Measurements from ENCODE around the gene LTBP4. TPM values are rescaled to one million over a fixed set of nuclear protein-coding genes. Genes with fewer than 3 reads are reported as not detected.
"Not testable (repeated sequence)": the region's sequence is repeated elsewhere in the genome, so short reads cannot be mapped to it uniquely, and the experiment has no call there.

Gene LTBP4
- total RNA-seq, 5 donors from 2014 or later (not counting 1 experiment from before 2014, with no cell fraction given), result 90.9 to 215 (median 160) TPM

- H3K27ac ChIP-seq (ENCODE audit: low read length); H3K4me3 ChIP-seq (ENCODE audit: control insufficient read depth in 1 of 2, extremely low read depth in 1 of 2, low read length in 1 of 2); DNase-seq; POLR2A ChIA-PET; CTCF ChIA-PET; H3K27me3 Mint-ChIP-seq; H3K4me3 Mint-ChIP-seq; H3K9me3 ChIP-seq; H3K36me3 Mint-ChIP-seq; H3K9me3 Mint-ChIP-seq: not testable (repeated sequence)
- Histone ChIP-seq H3K36me3 (ENCODE audit: control insufficient read depth in 2 of 2, extremely low read depth in 1 of 2, insufficient read depth in 1 of 2, low read length in 1 of 2) (peaks cover 8 to 28% of the 10 kb centered on the region in 2 donors), H3K27me3 (replicated peaks in 1 of 2; ENCODE audit: control insufficient read depth in 2 of 2, extremely low read depth in 1 of 2, insufficient read depth in 2 of 2, low read length in 1 of 2) (peaks cover 0 to 16% of the 10 kb centered on the region in 2 experiments), H3K4me1 (ENCODE audit: control insufficient read depth in 1 of 2, extremely low read depth in 1 of 2, insufficient read depth in 2 of 2, low read length in 2 of 2) (peaks cover 0 to 18% of the 10 kb centered on the region in 2 experiments)
- Mint-ChIP-seq H3K4me1 (peaks cover 6 to 13% (median 11%) of the 10 kb centered on the region in 3 donors), H3K27ac (peak overlapping the region; percentile 39)
- ATAC-seq (replicated peaks in 1 of 4), result peak in 1 of 4 experiments; percentile 10
- no CpG with 5 or more reads among the region's 4 CpGs for WGBS (ENCODE audit: insufficient coverage)
Observed at GRCh38 chr19:40591724-40592123, 9.4 kb upstream of the LTBP4 start.

GRCh38 chr19:40592170-40592569, 9.0 kb upstream of the LTBP4 start:
- H3K9me3 ChIP-seq, result no peaks in the 10 kb centered on the region
- peaks cover 8 to 24% of the 10 kb centered on the region in 2 donors for H3K36me3 ChIP-seq (ENCODE audit: control insufficient read depth in 2 of 2, extremely low read depth in 1 of 2, insufficient read depth in 1 of 2, low read length in 1 of 2)
- peaks cover 6 to 13% (median 11%) of the 10 kb centered on the region in 3 donors for H3K4me1 Mint-ChIP-seq
- no peak overlapping the region for H3K4me3 ChIP-seq (ENCODE audit: control insufficient read depth in 1 of 2, extremely low read depth in 1 of 2, low read length in 1 of 2)
- peaks cover 0 to 19% of the 10 kb centered on the region in 2 experiments for H3K27me3 ChIP-seq (replicated peaks in 1 of 2; ENCODE audit: control insufficient read depth in 2 of 2, extremely low read depth in 1 of 2, insufficient read depth in 2 of 2, low read length in 1 of 2)
- peaks cover 6% of the 10 kb centered on the region for H3K36me3 Mint-ChIP-seq
- ATAC-seq (replicated peaks in 1 of 4), result peak in 3 of 4 experiments; percentile 28 to 78 (median 51)
- H3K27ac ChIP-seq (ENCODE audit: low read length), result no peak overlapping the region
- H3K4me1 ChIP-seq (ENCODE audit: control insufficient read depth in 1 of 2, extremely low read depth in 1 of 2, insufficient read depth in 2 of 2, low read length in 2 of 2), result peaks cover 0 to 21% of the 10 kb centered on the region in 2 experiments
- H3K4me3 Mint-ChIP-seq, result no peak overlapping the region
- ChIA-PET POLR2A (no interaction called here), CTCF (no interaction called here)
- WGBS (ENCODE audit: insufficient coverage), result 94% methylated on average over 4 of the region's 4 CpGs
- DNase-seq, result peak in 1 of 35 experiments; percentile 53
- no peaks in the 10 kb centered on the region for H3K9me3 Mint-ChIP-seq
- no peak overlapping the region for H3K27ac Mint-ChIP-seq
- peaks cover 0 to 6% of the 10 kb centered on the region in 2 donors for H3K27me3 Mint-ChIP-seq

GRCh38 chr19:40594255-40594654, 6.9 kb upstream of the LTBP4 start:
- no peak for ATAC-seq (replicated peaks in 1 of 4)
- peak in 1 of 35 experiments; percentile 37 for DNase-seq
- ChIA-PET CTCF (interaction anchor here in 1 of 2 donors (0.6 kb wide), 1 partner anchor 41 kb away, joined by 3 read pairs; no protein-coding TSS in a partner anchor), POLR2A (no interaction called here)
- peaks cover 2 to 40% of the 10 kb centered on the region in 2 experiments for H3K27me3 ChIP-seq (replicated peaks in 1 of 2; ENCODE audit: control insufficient read depth in 2 of 2, extremely low read depth in 1 of 2, insufficient read depth in 2 of 2, low read length in 1 of 2)
- 43% methylated on average over 8 of the region's 8 CpGs for WGBS (ENCODE audit: insufficient coverage)
- H3K27ac ChIP-seq (ENCODE audit: low read length), result no peak overlapping the region
- peaks cover 4 to 5% of the 10 kb centered on the region in 2 donors for H3K36me3 ChIP-seq (ENCODE audit: control insufficient read depth in 2 of 2, extremely low read depth in 1 of 2, insufficient read depth in 1 of 2, low read length in 1 of 2)
- Mint-ChIP-seq H3K4me1 (peaks cover 21 to 29% (median 22%) of the 10 kb centered on the region in 3 donors), H3K36me3 (no peaks in the 10 kb centered on the region), H3K4me3 (no peak overlapping the region), H3K27ac (no peak overlapping the region), H3K27me3 (peaks cover 5 to 20% of the 10 kb centered on the region in 2 donors), H3K9me3 (no peaks in the 10 kb centered on the region)
- H3K9me3 ChIP-seq, result no peaks in the 10 kb centered on the region
- no peak overlapping the region for H3K4me3 ChIP-seq (ENCODE audit: control insufficient read depth in 1 of 2, extremely low read depth in 1 of 2, low read length in 1 of 2)
- peaks cover 2 to 42% of the 10 kb centered on the region in 2 experiments for H3K4me1 ChIP-seq (ENCODE audit: control insufficient read depth in 1 of 2, extremely low read depth in 1 of 2, insufficient read depth in 2 of 2, low read length in 2 of 2)

GRCh38 chr19:40594657-40595091, 6.5 kb upstream of the LTBP4 start:
- Histone ChIP-seq H3K9me3 (no peaks in the 10 kb centered on the region), H3K4me3 (ENCODE audit: control insufficient read depth in 1 of 2, extremely low read depth in 1 of 2, low read length in 1 of 2) (no peak overlapping the region), H3K36me3 (ENCODE audit: control insufficient read depth in 2 of 2, extremely low read depth in 1 of 2, insufficient read depth in 1 of 2, low read length in 1 of 2) (peaks cover 4 to 5% of the 10 kb centered on the region in 2 donors), H3K27ac (ENCODE audit: low read length) (no peak overlapping the region), H3K4me1 (ENCODE audit: control insufficient read depth in 1 of 2, extremely low read depth in 1 of 2, insufficient read depth in 2 of 2, low read length in 2 of 2) (peaks cover 2 to 46% of the 10 kb centered on the region in 2 experiments), H3K27me3 (replicated peaks in 1 of 2; ENCODE audit: control insufficient read depth in 2 of 2, extremely low read depth in 1 of 2, insufficient read depth in 2 of 2, low read length in 1 of 2) (peaks cover 2 to 44% of the 10 kb centered on the region in 2 experiments)
- POLR2A ChIA-PET, result interaction anchor here in 1 of 2 donors (0.7 kb wide), 1 partner anchor 24 kb away, joined by 3 read pairs; no protein-coding TSS in a partner anchor
- H3K4me1 Mint-ChIP-seq, result peaks cover 25 to 33% (median 26%) of the 10 kb centered on the region in 3 donors
- no peaks in the 10 kb centered on the region for H3K36me3 Mint-ChIP-seq
- no peak for DNase-seq
- ATAC-seq (replicated peaks in 1 of 4), result no peak
- H3K27ac Mint-ChIP-seq, result no peak overlapping the region
- no peaks in the 10 kb centered on the region for H3K9me3 Mint-ChIP-seq
- WGBS (ENCODE audit: insufficient coverage), result 54% methylated on average over 10 of the region's 13 CpGs
- peaks cover 9 to 24% of the 10 kb centered on the region in 2 donors for H3K27me3 Mint-ChIP-seq
- H3K4me3 Mint-ChIP-seq, result peak overlapping the region in 1 of 3 donors; percentile 11
- CTCF ChIA-PET, result no interaction called here

- Histone ChIP-seq H3K9me3 (no peaks in the 10 kb centered on the region), H3K4me3 (ENCODE audit: control insufficient read depth in 1 of 2, extremely low read depth in 1 of 2, low read length in 1 of 2) (peak overlapping the region in 1 of 2 donors; percentile 17), H3K36me3 (ENCODE audit: control insufficient read depth in 2 of 2, extremely low read depth in 1 of 2, insufficient read depth in 1 of 2, low read length in 1 of 2) (no peaks in the 10 kb centered on the region), H3K4me1 (ENCODE audit: control insufficient read depth in 1 of 2, extremely low read depth in 1 of 2, insufficient read depth in 2 of 2, low read length in 2 of 2) (peaks cover 3 to 64% of the 10 kb centered on the region in 2 experiments), H3K27ac (ENCODE audit: low read length) (no peak overlapping the region), H3K27me3 (replicated peaks in 1 of 2; ENCODE audit: control insufficient read depth in 2 of 2, extremely low read depth in 1 of 2, insufficient read depth in 2 of 2, low read length in 1 of 2) (peaks cover 5 to 62% of the 10 kb centered on the region in 2 experiments)
- ChIA-PET CTCF (no interaction called here), POLR2A (no interaction called here)
- Mint-ChIP-seq H3K9me3 (no peaks in the 10 kb centered on the region), H3K4me3 (peak overlapping the region in 1 of 3 donors; percentile 52), H3K36me3 (no peaks in the 10 kb centered on the region), H3K27ac (no peak overlapping the region), H3K4me1 (peaks cover 37 to 44% (median 39%) of the 10 kb centered on the region in 3 donors), H3K27me3 (peaks cover 18 to 37% of the 10 kb centered on the region in 2 donors)
- ATAC-seq (replicated peaks in 1 of 4) (no peak), DNase-seq (peak in 1 of 35 experiments; percentile 24)
- WGBS (ENCODE audit: insufficient coverage), result 13% methylated on average over 44 of the region's 53 CpGs
Observed at GRCh38 chr19:40596608-40597328, 4.4 kb upstream of the LTBP4 start.

- H3K9me3 Mint-ChIP-seq, result no peaks in the 10 kb centered on the region
- peaks cover 5 to 68% of the 10 kb centered on the region in 2 experiments for H3K27me3 ChIP-seq (replicated peaks in 1 of 2; ENCODE audit: control insufficient read depth in 2 of 2, extremely low read depth in 1 of 2, insufficient read depth in 2 of 2, low read length in 1 of 2)
- peak overlapping the region in 1 of 2 donors; percentile 9 for H3K27ac Mint-ChIP-seq
- no peak overlapping the region for H3K27ac ChIP-seq (ENCODE audit: low read length)
- no peaks in the 10 kb centered on the region for H3K36me3 ChIP-seq (ENCODE audit: control insufficient read depth in 2 of 2, extremely low read depth in 1 of 2, insufficient read depth in 1 of 2, low read length in 1 of 2)
- H3K36me3 Mint-ChIP-seq, result no peaks in the 10 kb centered on the region
- peaks cover 5 to 70% of the 10 kb centered on the region in 2 experiments for H3K4me1 ChIP-seq (ENCODE audit: control insufficient read depth in 1 of 2, extremely low read depth in 1 of 2, insufficient read depth in 2 of 2, low read length in 2 of 2)
- peaks cover 22 to 38% of the 10 kb centered on the region in 2 donors for H3K27me3 Mint-ChIP-seq
- 8% methylated on average over 18 of the region's 18 CpGs for WGBS (ENCODE audit: insufficient coverage)
- no peak for ATAC-seq (replicated peaks in 1 of 4)
- no peaks in the 10 kb centered on the region for H3K9me3 ChIP-seq
- H3K4me1 Mint-ChIP-seq, result peaks cover 41 to 49% (median 43%) of the 10 kb centered on the region in 3 donors
- DNase-seq, result no peak
- CTCF ChIA-PET, result no interaction called here
- POLR2A ChIA-PET, result no interaction called here
- no peak overlapping the region for H3K4me3 ChIP-seq (ENCODE audit: control insufficient read depth in 1 of 2, extremely low read depth in 1 of 2, low read length in 1 of 2)
- peak overlapping the region; percentile 14 to 52 (median 25) for H3K4me3 Mint-ChIP-seq
Observed at GRCh38 chr19:40597329-40597838, 3.8 kb upstream of the LTBP4 start.
